ENCODE results near the gene ABHD2.

- TF ChIP-seq CTCF (IDR thresholded peaks at IDR 0.05) (no peak), POLR2A (IDR thresholded peaks at IDR 0.05) (no peak)
Observed at GRCh38 chr15:89195836-89196235, 107.6 kb downstream of the ABHD2 start.
